Measurements from ENCODE around the gene C2. TPM values are rescaled to one million over a fixed set of nuclear protein-coding genes. Genes with fewer than 3 reads are reported as not detected.

The C2 gene
- total RNA-seq, 2 donors from 2014 or later: 0.92 TPM; not detected in 1

Other genes with a start within 250 kb of the C2 start
- 1 to 10 TPM; 5.4 to 8.8 TPM for gene LY6G5C, start 246.7 kb upstream of the C2 start, total RNA-seq
- gene ABHD16A, start 224.4 kb upstream of the C2 start, total RNA-seq: 10 to 100 TPM; 60.6 to 77.5 TPM
- not detected for gene LY6G6F, start 220.9 kb upstream of the C2 start, total RNA-seq
- gene LY6G6D, start 212.4 kb upstream of the C2 start, total RNA-seq: not detected
- not detected for gene LY6G6C, start 206.0 kb upstream of the C2 start, total RNA-seq
- under 1 TPM in 1 of 2 donors, not detected in 1; 0.21 TPM for gene MPIG6B, start 204.3 kb upstream of the C2 start, total RNA-seq
- 10 to 100 TPM; 18.8 to 24.4 TPM for gene DDAH2, start 198.4 kb upstream of the C2 start, total RNA-seq
- gene CLIC1, start 191.2 kb upstream of the C2 start, total RNA-seq: 100 to 1,000 TPM; 468 to 581 TPM
- 100 to 1,000 TPM in 1 of 2 donors, 10 to 100 TPM in 1; 36.2 to 154 TPM for gene MSH5, start 187.7 kb upstream of the C2 start, total RNA-seq
- gene SAPCD1, start 165.1 kb upstream of the C2 start, total RNA-seq: 10 to 100 TPM in 1 of 2 donors, 1 to 10 TPM in 1; 9.2 to 25.2 TPM
- 1 to 10 TPM; 1.4 to 2.1 TPM for gene VWA7, start 150.4 kb upstream of the C2 start, total RNA-seq
- gene VARS1, start 132.0 kb upstream of the C2 start, total RNA-seq: 100 to 1,000 TPM in 1 of 2 donors, 10 to 100 TPM in 1; 90.7 to 226 TPM
- gene LSM2, start 120.8 kb upstream of the C2 start, total RNA-seq: 100 to 1,000 TPM in 1 of 2 donors, 10 to 100 TPM in 1; 94.6 to 113 TPM
- 1 to 10 TPM; 1.7 to 4.1 TPM for gene HSPA1L, start 112.4 kb upstream of the C2 start, total RNA-seq
- gene HSPA1A, start 112.2 kb upstream of the C2 start, total RNA-seq: 100 to 1,000 TPM; 160 to 262 TPM
- 100 to 1,000 TPM; 107 to 113 TPM for gene HSPA1B, start 100.0 kb upstream of the C2 start, total RNA-seq
- gene NEU1, start 64.9 kb upstream of the C2 start, total RNA-seq: 10 to 100 TPM; 37.2 to 46.6 TPM
- not detected for gene SLC44A4, start 48.7 kb upstream of the C2 start, total RNA-seq
- 10 to 100 TPM; 34.4 to 69.1 TPM for gene EHMT2, start 30.0 kb upstream of the C2 start, total RNA-seq
- 1 to 10 TPM; 1.4 to 2.9 TPM for gene ZBTB12, start 25.6 kb upstream of the C2 start, total RNA-seq
- gene CFB, start 18.4 kb downstream of the C2 start, total RNA-seq: under 1 TPM; 0.33 to 0.40 TPM
- 10 to 100 TPM; 61.5 to 78.0 TPM for gene NELFE, start 31.3 kb downstream of the C2 start, total RNA-seq
- gene SKIC2, start 31.5 kb downstream of the C2 start, total RNA-seq: 100 to 1,000 TPM; 103 to 164 TPM
- gene DXO, start 44.4 kb downstream of the C2 start, total RNA-seq: 10 to 100 TPM; 11.4 to 27.5 TPM
- gene C4A, start 54.3 kb downstream of the C2 start, total RNA-seq: 10 to 100 TPM in 1 of 2 donors, 1 to 10 TPM in 1; 4.4 to 13.3 TPM
- gene C4B, start 87.1 kb downstream of the C2 start, total RNA-seq: 1 to 10 TPM; 3.4 to 5.0 TPM
- gene CYP21A2, start 110.7 kb downstream of the C2 start, total RNA-seq: 1 to 10 TPM in 1 of 2 donors, not detected in 1; 1.3 TPM
- 1 to 10 TPM; 3.8 to 6.7 TPM for gene TNXB, start 181.6 kb downstream of the C2 start, total RNA-seq
- 100 to 1,000 TPM; 125 to 132 TPM for gene ATF6B, start 200.5 kb downstream of the C2 start, total RNA-seq
- gene FKBPL, start 202.6 kb downstream of the C2 start, total RNA-seq: 1 to 10 TPM; 5.5 to 6.0 TPM
- gene PRRT1, start 224.2 kb downstream of the C2 start, total RNA-seq: under 1 TPM; 0.17 to 0.33 TPM
- gene PPT2, start 226.4 kb downstream of the C2 start, total RNA-seq: 10 to 100 TPM; 10.8 to 32.3 TPM
- gene EGFL8, start 236.9 kb downstream of the C2 start, total RNA-seq: 10 to 100 TPM in 1 of 2 donors, 1 to 10 TPM in 1; 8.3 to 15.0 TPM
- 10 to 100 TPM; 39.2 to 43.0 TPM for gene AGPAT1, start 248.4 kb downstream of the C2 start, total RNA-seq

All from natural killer cell treated with Interleukin-12 subunit alpha and Interleukin-12 subunit beta and Interleukin-15 and Interleukin-18, amount 100 ng/mL, for 72 hours (primary cell).